GM23338 (cell line): Measurements from ENCODE around the gene R3HDM2. TPM values are rescaled to one million over a fixed set of nuclear protein-coding genes. Genes with fewer than 3 reads are reported as not detected.

Source experiments
- ATAC-seq: fragments of 200-7000 bp; cut with Tn5 transposase; 3 replicates; pipeline ENCODE4 v1.9.1; 2020
- DNase-seq: peaks from one replicate; pipeline ENCODE4 v3.0.0-alpha.2; 2015; ENCODE audit warnings: low spot score
- H2AFZ ChIP-seq: fragments of 200-600 bp; sonication (generic); 2 replicates; pipeline ENCODE4 v1.8.0; 2016; ENCODE audit warnings: antibody characterized with exemption, mild to moderate bottlenecking, moderate library complexity
- H3F3A ChIP-seq: fragments of 200-600 bp; sonication (generic); replicated peaks from 2 replicates; pipeline ENCODE4 v1.8.0; 2017; ENCODE audit warnings: antibody characterized with exemption, mixed run types, low read depth
- H3K27ac ChIP-seq: fragments of 200-600 bp; sonication (generic); 2 replicates; pipeline ENCODE4 v1.6.1; 2016; ENCODE audit warnings: low read depth
- H3K27me3 ChIP-seq: fragments of 200-600 bp; sonication (generic); 2 replicates; pipeline ENCODE4 v1.8.0; 2016; ENCODE audit warnings: mild to moderate bottlenecking, mixed run types, moderate library complexity; ENCODE audit not compliant: insufficient read depth
- H3K36me3 ChIP-seq: fragments of 200-600 bp; sonication (generic); 2 replicates; pipeline ENCODE4 v1.8.0; 2016; ENCODE audit warnings: mild to moderate bottlenecking; ENCODE audit not compliant: insufficient read depth
- H3K4me1 ChIP-seq: fragments of 200-600 bp; sonication (generic); 2 replicates; pipeline ENCODE4 v1.8.0; 2016; ENCODE audit warnings: mild to moderate bottlenecking, moderate library complexity; ENCODE audit not compliant: insufficient read depth
- H3K4me2 ChIP-seq: fragments of 200-600 bp; sonication (generic); 2 replicates; pipeline ENCODE4 v1.7.1; 2017; ENCODE audit warnings: mixed run types
- H3K4me3 ChIP-seq: fragments of 200-600 bp; sonication (generic); 2 replicates; pipeline ENCODE4 v1.6.1; 2016; ENCODE audit warnings: mixed run types
- H3K79me2 ChIP-seq: fragments of 200-600 bp; sonication (generic); replicated peaks from 2 replicates; pipeline ENCODE4 v1.8.0; 2017; ENCODE audit warnings: mild to moderate bottlenecking; ENCODE audit not compliant: insufficient read depth
- H3K9me2 ChIP-seq: fragments of 200-600 bp; sonication (generic); 2 replicates; pipeline ENCODE4 v1.8.0; 2017; ENCODE audit not compliant: insufficient read depth
- H4K20me1 ChIP-seq: fragments of 200-600 bp; sonication (generic); replicated peaks from 2 replicates; pipeline ENCODE4 v1.8.0; 2017; ENCODE audit warnings: mild to moderate bottlenecking; ENCODE audit not compliant: insufficient read depth
- H3K27ac Mint-ChIP-seq: 2 replicates; pipeline ENCODE4 v1.8.0; 2020; ENCODE audit warnings: inconsistent platforms, mild to moderate bottlenecking, moderate library complexity, mixed read lengths
- H3K27me3 Mint-ChIP-seq: 3 replicates; pipeline ENCODE4 v1.8.0; 2022; ENCODE audit warnings: low read depth, mild to moderate bottlenecking, moderate library complexity, mixed read lengths, inconsistent platforms; ENCODE audit not compliant: insufficient read depth, poor library complexity
- H3K36me3 Mint-ChIP-seq: 3 replicates; pipeline ENCODE4 v1.8.0; 2021; ENCODE audit warnings: low read depth, mild to moderate bottlenecking, inconsistent platforms, moderate library complexity, mixed read lengths
- H3K4me1 Mint-ChIP-seq: 3 replicates; pipeline ENCODE4 v1.8.0; 2020; ENCODE audit warnings: mild to moderate bottlenecking, inconsistent platforms, mixed read lengths
- H3K4me3 Mint-ChIP-seq: 3 replicates; pipeline ENCODE4 v1.8.0; 2021; ENCODE audit warnings: moderate library complexity, mild to moderate bottlenecking, inconsistent platforms, mixed read lengths
- H3K9me3 Mint-ChIP-seq: 3 replicates; pipeline ENCODE4 v1.8.0; 2020; ENCODE audit warnings: moderate library complexity, mild to moderate bottlenecking, inconsistent platforms, mixed read lengths
- CREB1 ChIP-seq: fragments of 250-450 bp; sonication (Bioruptor Pico); IDR thresholded peaks from 2 replicates; pipeline ENCODE4 v1.5.0; 2020; ENCODE audit warnings: low read depth, mild to moderate bottlenecking, moderate library complexity
- EZH2 ChIP-seq: fragments of 200-600 bp; sonication (generic); IDR thresholded peaks from one replicate; pipeline ENCODE4 v1.8.0; 2017; ENCODE audit warnings: antibody characterized with exemption, mild to moderate bottlenecking, low read depth; ENCODE audit not compliant: unreplicated experiment
- EZH2phosphoT487 ChIP-seq: fragments of 200-600 bp; sonication (generic); IDR thresholded peaks from one replicate; pipeline ENCODE4 v1.8.1; 2018; ENCODE audit warnings: antibody characterized with exemption; ENCODE audit not compliant: unreplicated experiment
- JUNB ChIP-seq: IDR thresholded peaks from one replicate; pipeline ENCODE4 v1.6.1; 2016; ENCODE audit warnings: antibody characterized with exemption; ENCODE audit not compliant: unreplicated experiment
- NANOG ChIP-seq: IDR thresholded peaks from 2 replicates; pipeline ENCODE4 v1.6.1; 2016; ENCODE audit warnings: antibody characterized with exemption, borderline replicate concordance
- POLR2AphosphoS5 ChIP-seq: IDR thresholded peaks from 2 replicates; pipeline ENCODE4 v1.6.1; 2016; ENCODE audit warnings: antibody characterized with exemption, low read depth
- STAT1 ChIP-seq: IDR thresholded peaks from one replicate; pipeline ENCODE4 v1.6.1; 2016; ENCODE audit warnings: antibody characterized with exemption; ENCODE audit not compliant: unreplicated experiment
- ZNF114 ChIP-seq: fragments of 250-450 bp; sonication (Bioruptor Pico); IDR thresholded peaks from 2 replicates; pipeline ENCODE4 v1.5.0; 2020; ENCODE audit warnings: mild to moderate bottlenecking, moderate library complexity
- ZNF331 ChIP-seq: fragments of 250-450 bp; sonication (Bioruptor Pico); IDR thresholded peaks from 2 replicates; pipeline ENCODE4 v1.5.0; 2020; ENCODE audit warnings: low read depth, mild to moderate bottlenecking, moderate library complexity
- polyA plus RNA-seq: library from polyadenylated mRNA; unstranded; fragments of >200 nt; fragmentation: Nextera tagmentation; extraction: Ambion mirVana; gene quantifications from 2 replicates; pipeline ENCODE4 v1.2.1, GENCODE V29; 2016
- total RNA-seq: library from RNA; depleted of rRNA; stranded (reverse); fragments of >200 nt; shearing (Covaris generic); gene quantifications from 2 replicates; pipeline ENCODE4 v1.2.3, GENCODE V29; 2014
- TF ChIP-seq, protein P1 (sequence below): IDR thresholded peaks from 2 replicates; pipeline ENCODE4 v1.6.1; 2016; ENCODE audit warnings: antibody characterized with exemption
- TF ChIP-seq, protein P2 (sequence below), 2 experiments: fragments of 200-600 bp in 1 of 2; sonication (generic) in 1 of 2; conservative IDR thresholded peaks; 2 replicates each; pipeline versions ENCODE4 v1.5.1 to v1.6.1; 2016 to 2017; ENCODE audit warnings: antibody characterized with exemption in 2 of 2, low read depth in 2 of 2, mild to moderate bottlenecking in 2 of 2, moderate library complexity in 1 of 2
- TF ChIP-seq, protein P3 (sequence below): IDR thresholded peaks from one replicate; pipeline ENCODE4 v1.6.1; 2018; ENCODE audit warnings: antibody characterized with exemption; ENCODE audit not compliant: unreplicated experiment
- TF ChIP-seq, protein P4 (sequence below): fragments of 250-450 bp; sonication (Bioruptor Pico); IDR thresholded peaks from 2 replicates; pipeline ENCODE4 v1.5.0; 2020; ENCODE audit warnings: mild to moderate bottlenecking, moderate library complexity

The R3HDM2 gene
- total and polyA plus RNA-seq, 2 experiments from 2014 or later: 9.6 to 19.6 TPM

DNA sequence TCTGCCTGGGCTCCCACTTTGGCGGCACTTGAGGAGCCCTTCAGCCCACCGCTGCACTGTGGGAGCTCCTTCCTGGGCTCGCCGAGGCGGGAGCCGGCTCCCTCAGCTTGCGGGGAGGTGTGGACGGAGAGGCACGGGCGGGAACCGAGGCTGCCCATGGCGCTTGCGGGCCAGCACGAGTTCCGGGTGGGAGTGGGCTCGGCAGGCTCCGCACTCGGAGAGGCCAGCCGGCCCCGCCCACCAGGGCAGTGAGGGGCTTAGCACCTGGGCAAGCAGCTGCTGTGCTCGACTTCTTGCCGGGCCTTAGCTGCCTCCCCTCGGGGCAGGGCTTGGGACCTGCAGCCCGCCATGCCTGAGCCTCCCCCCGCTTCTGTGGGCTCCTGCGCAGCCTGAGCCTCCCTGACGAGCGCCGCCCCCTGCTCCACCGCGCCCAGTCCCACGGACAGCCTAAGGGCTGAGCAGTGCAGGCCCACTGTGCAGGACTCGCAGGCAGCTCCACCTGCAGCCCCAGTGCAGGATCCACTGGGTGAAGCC lies 44.6 kb downstream of the R3HDM2 start:
- no peaks in the 10 kb centered on the region for H3K27me3 ChIP-seq
- H3K36me3 Mint-ChIP-seq: peaks cover 9% of the 10 kb centered on the region; the same call in 2 of the 3 replicates
- H3K27ac ChIP-seq: no peak overlapping the region
- H3K4me1 ChIP-seq: peaks cover 9% of the 10 kb centered on the region; the same call in 1 of the 2 replicates
- H3F3A ChIP-seq: no peaks in the 10 kb centered on the region
- no peak for DNase-seq
- H3K9me3 Mint-ChIP-seq: no peaks in the 10 kb centered on the region
- H3K36me3 ChIP-seq: no peaks in the 10 kb centered on the region; the same call in 1 of the 2 replicates
- no peak overlapping the region for H3K4me3 Mint-ChIP-seq
- peaks cover 12% of the 10 kb centered on the region for H3K4me1 Mint-ChIP-seq
- no peaks in the 10 kb centered on the region; the same call in 1 of the 2 replicates for H4K20me1 ChIP-seq
- H2AFZ ChIP-seq: no peak overlapping the region
- H3K4me2 ChIP-seq: no peak overlapping the region
- no peaks in the 10 kb centered on the region for H3K9me2 ChIP-seq
- ATAC-seq: no peak; the same call in 2 of the 3 replicates
- peaks cover 3% of the 10 kb centered on the region for H3K27me3 Mint-ChIP-seq
- no peaks in the 10 kb centered on the region for H3K79me2 ChIP-seq
- TF ChIP-seq, protein P1, sequence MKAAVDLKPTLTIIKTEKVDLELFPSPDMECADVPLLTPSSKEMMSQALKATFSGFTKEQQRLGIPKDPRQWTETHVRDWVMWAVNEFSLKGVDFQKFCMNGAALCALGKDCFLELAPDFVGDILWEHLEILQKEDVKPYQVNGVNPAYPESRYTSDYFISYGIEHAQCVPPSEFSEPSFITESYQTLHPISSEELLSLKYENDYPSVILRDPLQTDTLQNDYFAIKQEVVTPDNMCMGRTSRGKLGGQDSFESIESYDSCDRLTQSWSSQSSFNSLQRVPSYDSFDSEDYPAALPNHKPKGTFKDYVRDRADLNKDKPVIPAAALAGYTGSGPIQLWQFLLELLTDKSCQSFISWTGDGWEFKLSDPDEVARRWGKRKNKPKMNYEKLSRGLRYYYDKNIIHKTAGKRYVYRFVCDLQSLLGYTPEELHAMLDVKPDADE: no peak
- no peak for TF ChIP-seq NANOG
- TF ChIP-seq CREB1: no peak
- no peak for TF ChIP-seq JUNB
- no peak for TF ChIP-seq EZH2
- no peak for TF ChIP-seq ZNF114 (CRISPR knock-in tag)
- TF ChIP-seq, protein P2, sequence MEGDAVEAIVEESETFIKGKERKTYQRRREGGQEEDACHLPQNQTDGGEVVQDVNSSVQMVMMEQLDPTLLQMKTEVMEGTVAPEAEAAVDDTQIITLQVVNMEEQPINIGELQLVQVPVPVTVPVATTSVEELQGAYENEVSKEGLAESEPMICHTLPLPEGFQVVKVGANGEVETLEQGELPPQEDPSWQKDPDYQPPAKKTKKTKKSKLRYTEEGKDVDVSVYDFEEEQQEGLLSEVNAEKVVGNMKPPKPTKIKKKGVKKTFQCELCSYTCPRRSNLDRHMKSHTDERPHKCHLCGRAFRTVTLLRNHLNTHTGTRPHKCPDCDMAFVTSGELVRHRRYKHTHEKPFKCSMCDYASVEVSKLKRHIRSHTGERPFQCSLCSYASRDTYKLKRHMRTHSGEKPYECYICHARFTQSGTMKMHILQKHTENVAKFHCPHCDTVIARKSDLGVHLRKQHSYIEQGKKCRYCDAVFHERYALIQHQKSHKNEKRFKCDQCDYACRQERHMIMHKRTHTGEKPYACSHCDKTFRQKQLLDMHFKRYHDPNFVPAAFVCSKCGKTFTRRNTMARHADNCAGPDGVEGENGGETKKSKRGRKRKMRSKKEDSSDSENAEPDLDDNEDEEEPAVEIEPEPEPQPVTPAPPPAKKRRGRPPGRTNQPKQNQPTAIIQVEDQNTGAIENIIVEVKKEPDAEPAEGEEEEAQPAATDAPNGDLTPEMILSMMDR (conservative IDR thresholded peaks at IDR 0.05; ENCODE audit: low read depth in 2 of 2): no peak
- TF ChIP-seq EZH2phosphoT487: no peak
- TF ChIP-seq POLR2AphosphoS5: no peak
- TF ChIP-seq, protein P3, sequence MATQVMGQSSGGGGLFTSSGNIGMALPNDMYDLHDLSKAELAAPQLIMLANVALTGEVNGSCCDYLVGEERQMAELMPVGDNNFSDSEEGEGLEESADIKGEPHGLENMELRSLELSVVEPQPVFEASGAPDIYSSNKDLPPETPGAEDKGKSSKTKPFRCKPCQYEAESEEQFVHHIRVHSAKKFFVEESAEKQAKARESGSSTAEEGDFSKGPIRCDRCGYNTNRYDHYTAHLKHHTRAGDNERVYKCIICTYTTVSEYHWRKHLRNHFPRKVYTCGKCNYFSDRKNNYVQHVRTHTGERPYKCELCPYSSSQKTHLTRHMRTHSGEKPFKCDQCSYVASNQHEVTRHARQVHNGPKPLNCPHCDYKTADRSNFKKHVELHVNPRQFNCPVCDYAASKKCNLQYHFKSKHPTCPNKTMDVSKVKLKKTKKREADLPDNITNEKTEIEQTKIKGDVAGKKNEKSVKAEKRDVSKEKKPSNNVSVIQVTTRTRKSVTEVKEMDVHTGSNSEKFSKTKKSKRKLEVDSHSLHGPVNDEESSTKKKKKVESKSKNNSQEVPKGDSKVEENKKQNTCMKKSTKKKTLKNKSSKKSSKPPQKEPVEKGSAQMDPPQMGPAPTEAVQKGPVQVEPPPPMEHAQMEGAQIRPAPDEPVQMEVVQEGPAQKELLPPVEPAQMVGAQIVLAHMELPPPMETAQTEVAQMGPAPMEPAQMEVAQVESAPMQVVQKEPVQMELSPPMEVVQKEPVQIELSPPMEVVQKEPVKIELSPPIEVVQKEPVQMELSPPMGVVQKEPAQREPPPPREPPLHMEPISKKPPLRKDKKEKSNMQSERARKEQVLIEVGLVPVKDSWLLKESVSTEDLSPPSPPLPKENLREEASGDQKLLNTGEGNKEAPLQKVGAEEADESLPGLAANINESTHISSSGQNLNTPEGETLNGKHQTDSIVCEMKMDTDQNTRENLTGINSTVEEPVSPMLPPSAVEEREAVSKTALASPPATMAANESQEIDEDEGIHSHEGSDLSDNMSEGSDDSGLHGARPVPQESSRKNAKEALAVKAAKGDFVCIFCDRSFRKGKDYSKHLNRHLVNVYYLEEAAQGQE: no peak
- no peak for TF ChIP-seq ZNF331 (CRISPR knock-in tag)
- TF ChIP-seq, protein P4, sequence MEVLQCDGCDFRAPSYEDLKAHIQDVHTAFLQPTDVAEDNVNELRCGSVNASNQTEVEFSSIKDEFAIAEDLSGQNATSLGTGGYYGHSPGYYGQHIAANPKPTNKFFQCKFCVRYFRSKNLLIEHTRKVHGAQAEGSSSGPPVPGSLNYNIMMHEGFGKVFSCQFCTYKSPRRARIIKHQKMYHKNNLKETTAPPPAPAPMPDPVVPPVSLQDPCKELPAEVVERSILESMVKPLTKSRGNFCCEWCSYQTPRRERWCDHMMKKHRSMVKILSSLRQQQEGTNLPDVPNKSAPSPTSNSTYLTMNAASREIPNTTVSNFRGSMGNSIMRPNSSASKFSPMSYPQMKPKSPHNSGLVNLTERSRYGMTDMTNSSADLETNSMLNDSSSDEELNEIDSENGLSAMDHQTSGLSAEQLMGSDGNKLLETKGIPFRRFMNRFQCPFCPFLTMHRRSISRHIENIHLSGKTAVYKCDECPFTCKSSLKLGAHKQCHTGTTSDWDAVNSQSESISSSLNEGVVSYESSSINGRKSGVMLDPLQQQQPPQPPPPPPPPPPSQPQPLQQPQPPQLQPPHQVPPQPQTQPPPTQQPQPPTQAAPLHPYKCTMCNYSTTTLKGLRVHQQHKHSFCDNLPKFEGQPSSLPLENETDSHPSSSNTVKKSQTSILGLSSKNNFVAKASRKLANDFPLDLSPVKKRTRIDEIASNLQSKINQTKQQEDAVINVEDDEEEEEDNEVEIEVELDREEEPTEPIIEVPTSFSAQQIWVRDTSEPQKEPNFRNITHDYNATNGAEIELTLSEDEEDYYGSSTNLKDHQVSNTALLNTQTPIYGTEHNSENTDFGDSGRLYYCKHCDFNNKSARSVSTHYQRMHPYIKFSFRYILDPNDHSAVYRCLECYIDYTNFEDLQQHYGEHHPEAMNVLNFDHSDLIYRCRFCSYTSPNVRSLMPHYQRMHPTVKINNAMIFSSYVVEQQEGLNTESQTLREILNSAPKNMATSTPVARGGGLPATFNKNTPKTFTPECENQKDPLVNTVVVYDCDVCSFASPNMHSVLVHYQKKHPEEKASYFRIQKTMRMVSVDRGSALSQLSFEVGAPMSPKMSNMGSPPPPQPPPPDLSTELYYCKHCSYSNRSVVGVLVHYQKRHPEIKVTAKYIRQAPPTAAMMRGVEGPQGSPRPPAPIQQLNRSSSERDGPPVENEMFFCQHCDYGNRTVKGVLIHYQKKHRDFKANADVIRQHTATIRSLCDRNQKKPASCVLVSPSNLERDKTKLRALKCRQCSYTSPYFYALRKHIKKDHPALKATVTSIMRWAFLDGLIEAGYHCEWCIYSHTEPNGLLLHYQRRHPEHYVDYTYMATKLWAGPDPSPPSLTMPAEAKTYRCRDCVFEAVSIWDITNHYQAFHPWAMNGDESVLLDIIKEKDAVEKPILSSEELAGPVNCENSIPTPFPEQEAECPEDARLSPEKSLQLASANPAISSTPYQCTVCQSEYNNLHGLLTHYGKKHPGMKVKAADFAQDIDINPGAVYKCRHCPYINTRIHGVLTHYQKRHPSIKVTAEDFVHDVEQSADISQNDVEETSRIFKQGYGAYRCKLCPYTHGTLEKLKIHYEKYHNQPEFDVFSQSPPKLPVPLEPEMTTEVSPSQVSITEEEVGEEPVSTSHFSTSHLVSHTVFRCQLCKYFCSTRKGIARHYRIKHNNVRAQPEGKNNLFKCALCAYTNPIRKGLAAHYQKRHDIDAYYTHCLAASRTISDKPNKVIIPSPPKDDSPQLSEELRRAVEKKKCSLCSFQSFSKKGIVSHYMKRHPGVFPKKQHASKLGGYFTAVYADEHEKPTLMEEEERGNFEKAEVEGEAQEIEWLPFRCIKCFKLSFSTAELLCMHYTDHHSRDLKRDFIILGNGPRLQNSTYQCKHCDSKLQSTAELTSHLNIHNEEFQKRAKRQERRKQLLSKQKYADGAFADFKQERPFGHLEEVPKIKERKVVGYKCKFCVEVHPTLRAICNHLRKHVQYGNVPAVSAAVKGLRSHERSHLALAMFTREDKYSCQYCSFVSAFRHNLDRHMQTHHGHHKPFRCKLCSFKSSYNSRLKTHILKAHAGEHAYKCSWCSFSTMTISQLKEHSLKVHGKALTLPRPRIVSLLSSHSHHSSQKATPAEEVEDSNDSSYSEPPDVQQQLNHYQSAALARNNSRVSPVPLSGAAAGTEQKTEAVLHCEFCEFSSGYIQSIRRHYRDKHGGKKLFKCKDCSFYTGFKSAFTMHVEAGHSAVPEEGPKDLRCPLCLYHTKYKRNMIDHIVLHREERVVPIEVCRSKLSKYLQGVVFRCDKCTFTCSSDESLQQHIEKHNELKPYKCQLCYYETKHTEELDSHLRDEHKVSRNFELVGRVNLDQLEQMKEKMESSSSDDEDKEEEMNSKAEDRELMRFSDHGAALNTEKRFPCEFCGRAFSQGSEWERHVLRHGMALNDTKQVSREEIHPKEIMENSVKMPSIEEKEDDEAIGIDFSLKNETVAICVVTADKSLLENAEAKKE (CRISPR knock-in tag): no peak
- TF ChIP-seq STAT1: no peak
- H3K27ac Mint-ChIP-seq: no peak overlapping the region
- no peak overlapping the region for H3K4me3 ChIP-seq
